ENCODE data around the gene MYCBP2. TPM values are rescaled to one million over a fixed set of nuclear protein-coding genes. Genes with fewer than 3 reads are reported as not detected.
A peak's percentile ranks its signal among the peaks of the same experiment; 100 is the strongest.

MYCBP2 gene
- total RNA-seq, 2 experiments from 2014 or later, result 97.5 to 101 TPM

- H3K4me1 Mint-ChIP-seq (ENCODE audit: low read depth), result peaks cover 17% of the 10 kb centered on the region
- H3K27me3 Mint-ChIP-seq, result no peaks in the 10 kb centered on the region
- no peak for ATAC-seq
- no peak for DNase-seq
- CTCF ChIA-PET, result interaction anchor here (1.1 kb wide), 1 partner anchor 379 kb away, joined by 3 read pairs; no protein-coding TSS in a partner anchor
- peaks cover 51% of the 10 kb centered on the region for H3K36me3 Mint-ChIP-seq (ENCODE audit: low read depth)
- peak overlapping the region; percentile 13 for H3K27ac Mint-ChIP-seq
- TF ChIP-seq CTCF (IDR thresholded peaks at IDR 0.05), result no peak
- H3K9me3 Mint-ChIP-seq, result no peaks in the 10 kb centered on the region
- H3K4me3 Mint-ChIP-seq, result no peak overlapping the region
- POLR2A ChIA-PET, result no interaction called here
- intact Hi-C loops (cut with micrococcal nuclease), result no loop called here
Measured at GRCh38 chr13:77185721-77186120, 141.2 kb downstream of the MYCBP2 start.

- H3K4me3 Mint-ChIP-seq, result no peak overlapping the region
- H3K4me1 Mint-ChIP-seq (ENCODE audit: low read depth), result peaks cover 17% of the 10 kb centered on the region
- DNase-seq, result peak; percentile 64
- POLR2A ChIA-PET, result interaction anchor here (1.3 kb wide), 1 partner anchor 145 kb away, joined by 3 read pairs; no protein-coding TSS in a partner anchor
- H3K9me3 Mint-ChIP-seq, result no peaks in the 10 kb centered on the region
- no peak for TF ChIP-seq CTCF (IDR thresholded peaks at IDR 0.05)
- no peaks in the 10 kb centered on the region for H3K27me3 Mint-ChIP-seq
- CTCF ChIA-PET, result no interaction called here
- intact Hi-C loops (cut with micrococcal nuclease), result no loop called here
- peak; percentile 98 for ATAC-seq
- peak overlapping the region; percentile 85 for H3K27ac Mint-ChIP-seq
- peaks cover 55% of the 10 kb centered on the region for H3K36me3 Mint-ChIP-seq (ENCODE audit: low read depth)
Measured at GRCh38 chr13:77184455-77184854, 142.4 kb downstream of the MYCBP2 start.

- DNase-seq (no peak), ATAC-seq (no peak)
- H3K4me3 Mint-ChIP-seq, result no peak overlapping the region
- H3K36me3 Mint-ChIP-seq (ENCODE audit: low read depth), result peaks cover 54% of the 10 kb centered on the region
- peaks cover 10% of the 10 kb centered on the region for H3K4me1 Mint-ChIP-seq (ENCODE audit: low read depth)
- POLR2A ChIA-PET, result interaction anchor here (1.5 kb wide), 1 partner anchor 33 kb away, joined by 3 read pairs; no protein-coding TSS in a partner anchor
- no peaks in the 10 kb centered on the region for H3K27me3 Mint-ChIP-seq
- no peaks in the 10 kb centered on the region for H3K9me3 Mint-ChIP-seq
- no peak for TF ChIP-seq CTCF (IDR thresholded peaks at IDR 0.05)
- intact Hi-C loops (cut with micrococcal nuclease), result no loop called here
- no peak overlapping the region for H3K27ac Mint-ChIP-seq
- CTCF ChIA-PET, result no interaction called here
Measured at GRCh38 chr13:77180011-77180410, 146.9 kb downstream of the MYCBP2 start.

GRCh38 chr13:77177646-77178045 is 149.2 kb downstream of the MYCBP2 start:
- intact Hi-C loops (cut with micrococcal nuclease), result no loop called here
- ATAC-seq (no peak), DNase-seq (no peak)
- POLR2A ChIA-PET, result no interaction called here
- H3K4me1 Mint-ChIP-seq (ENCODE audit: low read depth), result no peaks in the 10 kb centered on the region
- TF ChIP-seq CTCF (IDR thresholded peaks at IDR 0.05), result no peak
- CTCF ChIA-PET, result interaction anchor here (1.1 kb wide), 1 partner anchor 135 kb away, joined by 3 read pairs; no protein-coding TSS in a partner anchor
- no peaks in the 10 kb centered on the region for H3K27me3 Mint-ChIP-seq
- H3K9me3 Mint-ChIP-seq, result no peaks in the 10 kb centered on the region
- H3K27ac Mint-ChIP-seq, result no peak overlapping the region
- peaks cover 52% of the 10 kb centered on the region for H3K36me3 Mint-ChIP-seq (ENCODE audit: low read depth)
- H3K4me3 Mint-ChIP-seq, result no peak overlapping the region

- CTCF ChIA-PET, result interaction anchor here (2.5 kb wide), 1 partner anchor 302 kb away, joined by 8 read pairs; no protein-coding TSS in a partner anchor
- Mint-ChIP-seq H3K4me3 (no peak overlapping the region), H3K36me3 (ENCODE audit: low read depth) (peaks cover 50% of the 10 kb centered on the region), H3K4me1 (ENCODE audit: low read depth) (no peaks in the 10 kb centered on the region), H3K9me3 (no peaks in the 10 kb centered on the region), H3K27me3 (no peaks in the 10 kb centered on the region), H3K27ac (no peak overlapping the region)
- POLR2A ChIA-PET, result no interaction called here
- no peak for TF ChIP-seq CTCF (IDR thresholded peaks at IDR 0.05)
- no peak for ATAC-seq
- intact Hi-C loops (cut with micrococcal nuclease), result no loop called here
- DNase-seq, result no peak
Measured at GRCh38 chr13:77176350-77176749, 150.5 kb downstream of the MYCBP2 start.

Data from activated CD8-positive, alpha-beta T cell treated with anti-CD3 and anti-CD28 coated beads for 36 hours (primary cell).